Forelimb muscle (tissue), 1 donor: ENCODE measurements around the gene MYO9B. TPM values are rescaled to one million over a fixed set of nuclear protein-coding genes. Genes with fewer than 3 reads are reported as not detected.

ENCODE experiments used
- DNase-seq: peaks from one replicate; pipeline ENCODE4 v3.0.0-alpha.2; 2013; ENCODE audit warnings: low read depth
- polyA plus RNA-seq: library from polyadenylated mRNA; unstranded; fragments of 120-200 nt; gene quantifications from one replicate; pipeline ENCODE4 v1.2.1, GENCODE V29; 2013; ENCODE audit not compliant: insufficient read length

The MYO9B gene
- polyA plus RNA-seq, 1 donor: 32.6 TPM

- no peak for DNase-seq
Measured at GRCh38 chr19:17237747-17238706, 162.4 kb downstream of the MYO9B start.

- no peak for DNase-seq
Measured at GRCh38 chr19:17240062-17240752, 164.6 kb downstream of the MYO9B start.

- DNase-seq: no peak
Measured at GRCh38 chr19:17240826-17241399, 165.3 kb downstream of the MYO9B start.

GRCh38 chr19:17242431-17243208 is 167.0 kb downstream of the MYO9B start:
- no peak for DNase-seq

- no peak for DNase-seq
Measured at GRCh38 chr19:17243211-17243829, 167.7 kb downstream of the MYO9B start.

- no peak for DNase-seq
Measured at GRCh38 chr19:17243830-17244617, 168.4 kb downstream of the MYO9B start.

- no peak for DNase-seq
Measured at GRCh38 chr19:17244618-17245534, 169.3 kb downstream of the MYO9B start.

GRCh38 chr19:17245535-17245984 is 170.0 kb downstream of the MYO9B start, which contains the start of gene NR2F6:
Gene NR2F6, minus strand, starts transcription at chr19:17245919. Its CDS starts 699 bp downstream, at chr19:17245220.
- no peak for DNase-seq

- DNase-seq: peak; percentile 40
Measured at GRCh38 chr19:17246681-17247425, 171.3 kb downstream of the MYO9B start.

- DNase-seq: no peak
Measured at GRCh38 chr19:17248011-17248776, 172.6 kb downstream of the MYO9B start.

- no peak for DNase-seq
Measured at GRCh38 chr19:17249887-17250548, 174.4 kb downstream of the MYO9B start.

- no peak for DNase-seq
Measured at GRCh38 chr19:17254636-17255035, 179.1 kb downstream of the MYO9B start.

GRCh38 chr19:17255150-17255621 is 179.6 kb downstream of the MYO9B start:
- DNase-seq: no peak

GRCh38 chr19:17256130-17256529 is 180.6 kb downstream of the MYO9B start:
- no peak for DNase-seq

GRCh38 chr19:17259118-17259780 is 183.7 kb downstream of the MYO9B start:
- DNase-seq: no peak

- no peak for DNase-seq
Measured at GRCh38 chr19:17259934-17260333, 184.4 kb downstream of the MYO9B start.
